Ureter (tissue), 1 donor: ENCODE data around the gene TMEM109. TPM values are rescaled to one million over a fixed set of nuclear protein-coding genes. Genes with fewer than 3 reads are reported as not detected.

ENCODE experiments used
- DNase-seq: peaks from one replicate; pipeline ENCODE4 v3.0.0-alpha.2; 2020; ENCODE audit warnings: low spot score
- total RNA-seq: library from RNA; stranded (reverse); gene quantifications from one replicate; pipeline ENCODE4 v1.2.4, GENCODE V29; 2023
- donor health status: DM: yes; HTN: yes; CAD: no.

The TMEM109 gene
- total RNA-seq, 1 donor from 2014 or later = 86.8 TPM

GRCh38 chr11:60925868-60926267 is 11.9 kb downstream of the TMEM109 start:
- no peak for DNase-seq

GRCh38 chr11:60926500-60926899 is 12.5 kb downstream of the TMEM109 start:
- no peak for DNase-seq

GRCh38 chr11:60927061-60927592 is 13.2 kb downstream of the TMEM109 start:
- DNase-seq = no peak

GRCh38 chr11:60927600-60927999 is 13.6 kb downstream of the TMEM109 start:
- no peak for DNase-seq

- DNase-seq = no peak
These were observed 14.6 kb downstream of the TMEM109 start for GRCh38 chr11:60928563-60929001.

GRCh38 chr11:60929764-60930163 is 15.8 kb downstream of the TMEM109 start:
- DNase-seq = no peak

GRCh38 chr11:60930394-60930793 is 16.4 kb downstream of the TMEM109 start:
- no peak for DNase-seq

- no peak for DNase-seq
These were observed 18.0 kb downstream of the TMEM109 start for GRCh38 chr11:60931917-60932316.

GRCh38 chr11:60932605-60933356 is 18.8 kb downstream of the TMEM109 start:
- DNase-seq = no peak

- no peak for DNase-seq
These were observed 19.6 kb downstream of the TMEM109 start for GRCh38 chr11:60933416-60934123.

- no peak for DNase-seq
These were observed 20.3 kb downstream of the TMEM109 start for GRCh38 chr11:60934124-60934789.

- no peak for DNase-seq
These were observed 21.0 kb downstream of the TMEM109 start for GRCh38 chr11:60934790-60935605.

- DNase-seq = no peak
These were observed 21.9 kb downstream of the TMEM109 start for GRCh38 chr11:60935676-60936442.

GRCh38 chr11:60936467-60937143 is 22.6 kb downstream of the TMEM109 start:
- no peak for DNase-seq

- DNase-seq = no peak
These were observed 23.2 kb downstream of the TMEM109 start for GRCh38 chr11:60937144-60937527.

- no peak for DNase-seq
These were observed 23.9 kb downstream of the TMEM109 start for GRCh38 chr11:60937811-60938210.

- DNase-seq = no peak
These were observed 24.5 kb downstream of the TMEM109 start for GRCh38 chr11:60938500-60938899.

GRCh38 chr11:60939301-60939700 is 25.3 kb downstream of the TMEM109 start:
- no peak for DNase-seq

GRCh38 chr11:60939855-60940254 is 25.9 kb downstream of the TMEM109 start:
- no peak for DNase-seq
